IPS-NIHi7 (cell line): Measurements from ENCODE around the gene ADGRL4.
"Not testable (repeated sequence)": the region's sequence is repeated elsewhere in the genome, so short reads cannot be mapped to it uniquely, and the experiment has no call there.

Experiments used
- DNase-seq: peaks from one replicate; pipeline ENCODE4 v3.0.0; 2012; ENCODE audit warnings: mixed read lengths; ENCODE audit errors: extremely low spot score

Gene ADGRL4

GRCh38 chr1:78918157-78918556 lies 88.4 kb downstream of the ADGRL4 start:
- no peak for DNase-seq

- DNase-seq = no peak
These were observed 89.5 kb downstream of the ADGRL4 start for GRCh38 chr1:78916986-78917385.

GRCh38 chr1:78913950-78914349 lies 92.6 kb downstream of the ADGRL4 start:
- DNase-seq = no peak

GRCh38 chr1:78911956-78912880 lies 94.3 kb downstream of the ADGRL4 start:
- no peak for DNase-seq

- no peak for DNase-seq
These were observed 103.9 kb downstream of the ADGRL4 start for GRCh38 chr1:78902641-78903040.

- DNase-seq = no peak
These were observed 111.7 kb downstream of the ADGRL4 start for GRCh38 chr1:78894811-78895210.

- no peak for DNase-seq
These were observed 114.2 kb downstream of the ADGRL4 start for GRCh38 chr1:78892260-78892840.

GRCh38 chr1:78887458-78887857 lies 119.1 kb downstream of the ADGRL4 start:
- no peak for DNase-seq

- peak; percentile 30 for DNase-seq
These were observed 121.7 kb downstream of the ADGRL4 start for GRCh38 chr1:78884685-78885452.

GRCh38 chr1:78880223-78880622 lies 126.3 kb downstream of the ADGRL4 start:
- DNase-seq = no peak

- DNase-seq = not testable (repeated sequence)
These were observed 130.5 kb downstream of the ADGRL4 start for GRCh38 chr1:78875986-78876385.

GRCh38 chr1:78872801-78873200 lies 133.7 kb downstream of the ADGRL4 start:
- not testable (repeated sequence) for DNase-seq

GRCh38 chr1:78871249-78871648 lies 135.3 kb downstream of the ADGRL4 start:
- no peak for DNase-seq

GRCh38 chr1:78869136-78869535 lies 137.4 kb downstream of the ADGRL4 start:
- no peak for DNase-seq

GRCh38 chr1:78864175-78864574 lies 142.4 kb downstream of the ADGRL4 start:
- DNase-seq = no peak

- DNase-seq = no peak
These were observed 150.4 kb downstream of the ADGRL4 start for GRCh38 chr1:78856096-78856495.

- no peak for DNase-seq
These were observed 151.3 kb downstream of the ADGRL4 start for GRCh38 chr1:78855258-78855657.

- DNase-seq = no peak
These were observed 152.0 kb downstream of the ADGRL4 start for GRCh38 chr1:78854556-78854955.

GRCh38 chr1:78843546-78843945 lies 163.0 kb downstream of the ADGRL4 start:
- DNase-seq = no peak

GRCh38 chr1:78843111-78843510 lies 163.4 kb downstream of the ADGRL4 start:
- no peak for DNase-seq

- peak; percentile 16 for DNase-seq
These were observed 165.9 kb downstream of the ADGRL4 start for GRCh38 chr1:78840453-78841271.
